ENCODE measurements around the gene NUP85.
"Not testable (repeated sequence)": the region's sequence is repeated elsewhere in the genome, so short reads cannot be mapped to it uniquely, and the experiment has no call there.

The NUP85 gene

GRCh38 chr17:75267411-75268232, 62.1 kb downstream of the NUP85 start:
- no peak for DNase-seq (ENCODE audit: low spot score)

GRCh38 chr17:75269844-75270217, 64.4 kb downstream of the NUP85 start:
- DNase-seq (ENCODE audit: low spot score): peak; percentile 8

- peak; percentile 54 for DNase-seq (ENCODE audit: low spot score)
Observed at GRCh38 chr17:75270218-75270965, 64.9 kb downstream of the NUP85 start.

- DNase-seq (ENCODE audit: low spot score): no peak
Observed at GRCh38 chr17:75270966-75271232, 65.4 kb downstream of the NUP85 start, which contains the start of gene MIF4GD. Gene MIF4GD, minus strand, starts transcription at chr17:75271231. Its CDS starts 1,036 bp downstream, at chr17:75270195.

- peak; percentile 88 for DNase-seq (ENCODE audit: low spot score)
Observed at GRCh38 chr17:75271233-75271954, 65.9 kb downstream of the NUP85 start.

GRCh38 chr17:75271955-75272847, 66.7 kb downstream of the NUP85 start:
- no peak for DNase-seq (ENCODE audit: low spot score)

- no peak for DNase-seq (ENCODE audit: low spot score)
Observed at GRCh38 chr17:75272848-75273184, 67.3 kb downstream of the NUP85 start.

- no peak for DNase-seq (ENCODE audit: low spot score)
Observed at GRCh38 chr17:75273977-75274708, 68.7 kb downstream of the NUP85 start.

- DNase-seq (ENCODE audit: low spot score): no peak
Observed at GRCh38 chr17:75277664-75278071, 72.2 kb downstream of the NUP85 start.

- DNase-seq (ENCODE audit: low spot score): not testable (repeated sequence)
Observed at GRCh38 chr17:75280189-75280588, 74.7 kb downstream of the NUP85 start.

GRCh38 chr17:75285123-75285522, 79.6 kb downstream of the NUP85 start:
- DNase-seq (ENCODE audit: low spot score): no peak

Measured in activated CD4-positive, alpha-beta T cell treated with anti-CD3 and anti-CD28 coated beads, Interleukin-2, Interleukin-4, amounts not matched to agents 100 ng/mL and 50 ng/mL, durations not matched to agents 16 hours and 8 hours (primary cell).